A673 (cell line): ENCODE results near the gene TMEM116. TPM values are rescaled to one million over a fixed set of nuclear protein-coding genes. Genes with fewer than 3 reads are reported as not detected.

Experiments used
- BruUV-seq: library from RNA; stranded (reverse); fragments of 400-500 nt; replicated peaks from 2 replicates; lab custom pipeline; 2021; lab: Mats Ljungman, UMichigan
- CTCF ChIA-PET: fragments of 300-600 bp; sonication (Branson Sonifier 250); formaldehyde crosslinking; loops from one replicate; lab custom pipeline; 2022; ENCODE audit warnings: antibody characterized with exemption; lab: Charles Lee
- POLR2A ChIA-PET: fragments of 300-600 bp; sonication (Branson Sonifier 250); formaldehyde crosslinking; loops from one replicate; lab custom pipeline; 2022; ENCODE audit warnings: antibody characterized with exemption; ENCODE audit not compliant: low non-redundant PET; lab: Charles Lee
- DNase-seq: peaks from one replicate; pipeline ENCODE4 v3.0.0-alpha.2; 2015; ENCODE audit warnings: low spot score
- H3K27ac ChIP-seq: fragments of 200-600 bp; sonication (generic); 2 replicates; pipeline ENCODE4 v1.5.1; 2016; ENCODE audit warnings: mixed run types, low read depth, mild to moderate bottlenecking, mixed read lengths, antibody characterized with exemption, low read length; ENCODE audit not compliant: poor library complexity, severe bottlenecking
- H3K27me3 ChIP-seq: fragments of 200-600 bp; sonication (generic); replicated peaks from 2 replicates; pipeline ENCODE4 v1.6.1; 2017; ENCODE audit warnings: mixed run types, low read depth, mild to moderate bottlenecking, mixed read lengths, antibody characterized with exemption, low read length; ENCODE audit not compliant: insufficient read depth, poor library complexity
- H3K36me3 ChIP-seq: fragments of 200-600 bp; sonication (generic); 2 replicates; pipeline ENCODE4 v1.6.1; 2016; ENCODE audit warnings: mixed run types, mild to moderate bottlenecking, mixed read lengths, antibody characterized with exemption, low read length; ENCODE audit not compliant: insufficient read depth, poor library complexity, severe bottlenecking
- H3K4me1 ChIP-seq: fragments of 200-600 bp; sonication (generic); 2 replicates; pipeline ENCODE4 v1.6.1; 2017; ENCODE audit warnings: mixed run types, mild to moderate bottlenecking, mixed read lengths, antibody characterized with exemption, low read length; ENCODE audit not compliant: insufficient read depth, poor library complexity, severe bottlenecking
- H3K4me3 ChIP-seq: fragments of 200-600 bp; sonication (generic); 2 replicates; pipeline ENCODE4 v1.5.1; 2016; ENCODE audit warnings: low read depth, mixed run types, mild to moderate bottlenecking, mixed read lengths, low read length; ENCODE audit not compliant: poor library complexity, severe bottlenecking
- H3K9me3 ChIP-seq: fragments of 200-600 bp; sonication (generic); 2 replicates; pipeline ENCODE4 v1.6.1; 2016; ENCODE audit warnings: mixed run types, low read depth, mild to moderate bottlenecking, mixed read lengths, antibody characterized with exemption, low read length; ENCODE audit not compliant: poor library complexity, severe bottlenecking
- CTCF ChIP-seq: fragments of 300-800, 200-600 bp; sonication (generic); conservative IDR thresholded peaks from 2 replicates; pipeline ENCODE4 v1.5.1; 2017; ENCODE audit warnings: low read depth, mild to moderate bottlenecking, antibody characterized with exemption, low read length, moderate library complexity, mixed read lengths
- EZH2 ChIP-seq: fragments of 200-600 bp; sonication (generic); IDR thresholded peaks from 2 replicates; pipeline ENCODE4 v1.6.1; 2017; ENCODE audit warnings: borderline replicate concordance, low read depth, mild to moderate bottlenecking, mixed read lengths, antibody characterized with exemption, low read length; ENCODE audit not compliant: poor library complexity, severe bottlenecking
- intact Hi-C: fragments of 100-400 bp; cut with micrococcal nuclease; formaldehyde crosslinking; loops from one replicate; pipeline ENCODE4 v1.10.0; 2022; ENCODE audit not compliant: unreplicated experiment
- total RNA-seq: library from RNA; stranded (reverse); gene quantifications from 2 replicates; pipeline ENCODE4 v1.2.3, GENCODE V29; 2021

Gene TMEM116
- total RNA-seq, 1 experiment from 2014 or later, result 12.0 TPM

GRCh38 chr12:111943929-111944328 is 69.0 kb downstream of the TMEM116 start:
- H3K4me3 ChIP-seq, result no peak overlapping the region
- H3K27ac ChIP-seq, result no peak overlapping the region
- no peaks in the 10 kb centered on the region for H3K4me1 ChIP-seq
- ChIA-PET POLR2A (no interaction called here), CTCF (interaction anchor here (0.6 to 1.3 kb wide), 4 partner anchors 25 to 469 kb away, joined by 3 to 11 read pairs (median 5); no protein-coding TSS in a partner anchor)
- DNase-seq, result no peak
- H3K27me3 ChIP-seq, result no peaks in the 10 kb centered on the region
- H3K9me3 ChIP-seq, result no peaks in the 10 kb centered on the region
- TF ChIP-seq EZH2, result no peak
- TF ChIP-seq CTCF, result no peak
- H3K36me3 ChIP-seq, result no peaks in the 10 kb centered on the region
- BruUV-seq, result no TSS peak
- intact Hi-C loops, result no loop called here

GRCh38 chr12:111942557-111942956 is 70.4 kb downstream of the TMEM116 start:
- Histone ChIP-seq H3K27me3 (no peaks in the 10 kb centered on the region), H3K27ac (no peak overlapping the region), H3K4me3 (no peak overlapping the region), H3K4me1 (no peaks in the 10 kb centered on the region), H3K36me3 (no peaks in the 10 kb centered on the region), H3K9me3 (no peaks in the 10 kb centered on the region)
- POLR2A ChIA-PET, result no interaction called here
- TF ChIP-seq EZH2 (no peak), CTCF (no peak)
- CTCF ChIA-PET, result no interaction called here
- intact Hi-C loops, result no loop called here
- no peak for DNase-seq
- BruUV-seq, result no TSS peak

GRCh38 chr12:111937429-111937828 is 75.5 kb downstream of the TMEM116 start:
- no peaks in the 10 kb centered on the region for H3K4me1 ChIP-seq
- no peaks in the 10 kb centered on the region for H3K27me3 ChIP-seq
- ChIA-PET POLR2A (no interaction called here), CTCF (no interaction called here)
- TF ChIP-seq CTCF (no peak), EZH2 (no peak)
- no peaks in the 10 kb centered on the region for H3K36me3 ChIP-seq
- H3K27ac ChIP-seq, result no peak overlapping the region
- intact Hi-C loops, result no loop called here
- DNase-seq, result no peak
- H3K9me3 ChIP-seq, result no peaks in the 10 kb centered on the region
- no peak overlapping the region for H3K4me3 ChIP-seq
- BruUV-seq, result no TSS peak
